GM19397 (cell line): ENCODE data around the gene CSNK1G1.

ENCODE experiments used
- ATAC-seq: cut with Tn5 transposase; IDR thresholded peaks from one replicate; pipeline ENCODE4 v1.9.1; 2021; ENCODE audit warnings: mild to moderate bottlenecking, moderate library complexity; ENCODE audit not compliant: unreplicated experiment

Gene CSNK1G1

GRCh38 chr15:64205202-64205601 is 150.8 kb downstream of the CSNK1G1 start:
- ATAC-seq = no peak

- ATAC-seq = no peak
Observed at GRCh38 chr15:64197425-64197824, 158.5 kb downstream of the CSNK1G1 start.

GRCh38 chr15:64193971-64194370 is 162.0 kb downstream of the CSNK1G1 start:
- no peak for ATAC-seq

- ATAC-seq = no peak
Observed at GRCh38 chr15:64191971-64192830, 163.8 kb downstream of the CSNK1G1 start.

GRCh38 chr15:64187396-64188191 is 168.4 kb downstream of the CSNK1G1 start:
- no peak for ATAC-seq

- no peak for ATAC-seq
Observed at GRCh38 chr15:64185146-64185911, 170.6 kb downstream of the CSNK1G1 start.

- ATAC-seq = no peak
Observed at GRCh38 chr15:64182859-64183370, 173.1 kb downstream of the CSNK1G1 start.

GRCh38 chr15:64180235-64180824 is 175.6 kb downstream of the CSNK1G1 start:
- peak; percentile 67 for ATAC-seq

- ATAC-seq = no peak
Observed at GRCh38 chr15:64166102-64166890, 189.7 kb downstream of the CSNK1G1 start.

- no peak for ATAC-seq
Observed at GRCh38 chr15:64164436-64164835, 191.5 kb downstream of the CSNK1G1 start.

GRCh38 chr15:64163659-64164362 is 192.2 kb downstream of the CSNK1G1 start:
- ATAC-seq = no peak

- ATAC-seq = peak; percentile 93
Observed at GRCh38 chr15:64162869-64163658, 192.9 kb downstream of the CSNK1G1 start, which contains the start of gene PPIB. Gene PPIB (minus strand): TSS chr15:64163022. CDS start chr15:64162986, 36 bp downstream.

- ATAC-seq = peak; percentile 15
Observed at GRCh38 chr15:64162478-64162868, 193.5 kb downstream of the CSNK1G1 start.

GRCh38 chr15:64161688-64162477 is 194.1 kb downstream of the CSNK1G1 start:
- no peak for ATAC-seq

- ATAC-seq = no peak
Observed at GRCh38 chr15:64158363-64159134, 197.4 kb downstream of the CSNK1G1 start.

- ATAC-seq = no peak
Observed at GRCh38 chr15:64157599-64158125, 198.3 kb downstream of the CSNK1G1 start.
